ENCODE results near the gene FAM53A.

The FAM53A gene

GRCh38 chr4:1596393-1596792 is 87.7 kb downstream of the FAM53A start:
- TF ChIP-seq CTCF (conservative IDR thresholded peaks at IDR 0.05; ENCODE audit: low read depth), result no peak
- DNase-seq (ENCODE audit: low spot score), result no peak
- CTCF ChIA-PET, result interaction anchor here (0.6 kb wide), 1 partner anchor 202 kb away, joined by 3 read pairs; no protein-coding TSS in a partner anchor
- H3K27ac ChIP-seq, result no peak overlapping the region
- POLR2A ChIA-PET (ENCODE audit: low non-redundant PET), result no interaction called here

GRCh38 chr4:1595789-1596325 is 88.3 kb downstream of the FAM53A start:
- ChIA-PET CTCF (interaction anchor here (0.6 kb wide), 1 partner anchor 201 kb away, joined by 3 read pairs; no protein-coding TSS in a partner anchor), POLR2A (ENCODE audit: low non-redundant PET) (no interaction called here)
- no peak for TF ChIP-seq CTCF (conservative IDR thresholded peaks at IDR 0.05; ENCODE audit: low read depth)
- no peak for DNase-seq (ENCODE audit: low spot score)
- H3K27ac ChIP-seq, result no peak overlapping the region

GRCh38 chr4:1594871-1595788 is 89.0 kb downstream of the FAM53A start:
- no peak for DNase-seq (ENCODE audit: low spot score)
- H3K27ac ChIP-seq, result no peak overlapping the region
- ChIA-PET POLR2A (ENCODE audit: low non-redundant PET) (no interaction called here), CTCF (no interaction called here)
- TF ChIP-seq CTCF (conservative IDR thresholded peaks at IDR 0.05; ENCODE audit: low read depth), result no peak

- ChIA-PET POLR2A (ENCODE audit: low non-redundant PET) (no interaction called here), CTCF (no interaction called here)
Measured at GRCh38 chr4:1593881-1594345, 90.2 kb downstream of the FAM53A start.

GRCh38 chr4:1593458-1593857 is 90.7 kb downstream of the FAM53A start:
- POLR2A ChIA-PET (ENCODE audit: low non-redundant PET), result no interaction called here
- no peak overlapping the region for H3K27ac ChIP-seq
- CTCF ChIA-PET, result no interaction called here
- DNase-seq (ENCODE audit: low spot score), result no peak
- TF ChIP-seq CTCF (conservative IDR thresholded peaks at IDR 0.05; ENCODE audit: low read depth), result no peak

More at GRCh38 chr4:1593881-1594345, 90.2 kb downstream of the FAM53A start:
- TF ChIP-seq CTCF (conservative IDR thresholded peaks at IDR 0.05; ENCODE audit: low read depth), result no peak
- no peak for DNase-seq (ENCODE audit: low spot score)
- no peak overlapping the region for H3K27ac ChIP-seq

GRCh38 chr4:1592709-1593417 is 91.2 kb downstream of the FAM53A start:
- DNase-seq (ENCODE audit: low spot score), result no peak
- CTCF ChIA-PET, result interaction anchor here (0.5 kb wide), 1 partner anchor 12 kb away, joined by 3 read pairs; no protein-coding TSS in a partner anchor
- no peak for TF ChIP-seq CTCF (conservative IDR thresholded peaks at IDR 0.05; ENCODE audit: low read depth)

More at GRCh38 chr4:1592709-1593417, 91.2 kb downstream of the FAM53A start:
- no peak overlapping the region for H3K27ac ChIP-seq
- POLR2A ChIA-PET (ENCODE audit: low non-redundant PET), result no interaction called here
